Spleen (tissue), 11 donors: ENCODE measurements around the gene GALNT17. TPM values are rescaled to one million over a fixed set of nuclear protein-coding genes. Genes with fewer than 3 reads are reported as not detected.

ENCODE experiments used
- DNase-seq: peaks from one replicate; pipeline ENCODE4 v3.0.0-alpha.2; 2020
- H3K27ac ChIP-seq, 8 donors: fragments of 200-600 bp; sonication (generic) in 7 of 8; 1 replicate in 4 of 8; 2 replicates in 4 of 8; pipeline versions ENCODE4 v1.5.0 to v1.8.0; 2016 to 2021; ENCODE audit warnings: inconsistent platforms in 4 of 8, mild to moderate bottlenecking in 4 of 8, moderate library complexity in 1 of 8
- H3K27me3 ChIP-seq, 7 donors: fragments of 200-600 bp; sonication (generic) in 6 of 7; replicated peaks in 1 of 7; 1 replicate in 4 of 7; 2 replicates in 3 of 7; pipeline versions ENCODE4 v1.5.0 to v1.8.0; 2016 to 2021; ENCODE audit warnings: inconsistent platforms in 3 of 7, mild to moderate bottlenecking in 1 of 7
- H3K36me3 ChIP-seq, 6 donors: fragments of 200-600 bp; sonication (generic) in 5 of 6; 1 replicate in 4 of 6; 2 replicates in 2 of 6; pipeline versions ENCODE4 v1.5.0 to v1.8.0; 2016 to 2021; ENCODE audit warnings: inconsistent platforms in 2 of 6
- H3K4me1 ChIP-seq, 6 donors: fragments of 200-600 bp; sonication (generic) in 5 of 6; 1 replicate in 3 of 6; 2 replicates in 3 of 6; pipeline versions ENCODE4 v1.5.0 to v1.8.0; 2016 to 2021; ENCODE audit warnings: inconsistent platforms in 3 of 6
- H3K4me3 ChIP-seq, 8 donors: fragments of 200-600 bp; sonication (generic) in 7 of 8; 1 replicate in 4 of 8; 2 replicates in 4 of 8; pipeline versions ENCODE4 v1.5.0 to v1.8.0; 2016 to 2021; ENCODE audit warnings: inconsistent platforms in 4 of 8, mild to moderate bottlenecking in 4 of 8, moderate library complexity in 2 of 8
- H3K9me3 ChIP-seq, 8 donors: fragments of 200-600 bp; sonication (generic) in 7 of 8; 1 replicate in 4 of 8; 2 replicates in 4 of 8; pipeline versions ENCODE4 v1.5.0 to v1.8.0; 2016 to 2021; ENCODE audit warnings: inconsistent platforms in 4 of 8
- POLR2A ChIP-seq, 3 donors: fragments of 450-650 bp; IDR thresholded peaks; one replicate each; pipeline ENCODE4 v1.5.1; 2017; ENCODE audit warnings: antibody characterized with exemption in 3 of 3, mild to moderate bottlenecking in 1 of 3
- POLR2AphosphoS5 ChIP-seq, 3 donors: sonication (generic); formaldehyde crosslinking; IDR thresholded peaks; one replicate each; pipeline ENCODE4 v1.5.1; 2017; ENCODE audit warnings: antibody characterized with exemption in 3 of 3
- WGBS, 5 donors: extraction: QIAGEN DNeasy Blood & Tissue Kit in 3 of 5; methylation state at CpG; one replicate each; pipeline versions ENCODE4 v1.1.5 to v1.1.7; 2013 to 2018; 5-methylcytosine and 5-hydroxymethylcytosine counted together
- intact Hi-C: fragments of 100-400 bp; cut with DNase I; formaldehyde crosslinking; loops from one replicate; pipeline ENCODE4 v1.15.0; 2023; ENCODE audit warnings: low total_unique reads
- polyA plus RNA-seq, 3 donors: library from polyadenylated mRNA; stranded (reverse); fragments of 200-250 nt; gene quantifications; one replicate each; pipeline ENCODE4 v1.2.1, GENCODE V29; 2013
- total RNA-seq, 7 donors: library from RNA; depleted of rRNA in 3 of 7; stranded (reverse); fragments of >200 nt in 3 of 7; fragmentation: NEBNext Ultra II Directional in 4 of 7; extraction: Animal tissue kit (Norgen Biotek cat#: 25700) in 4 of 7; gene quantifications; one replicate each; pipeline versions ENCODE4 v1.1.0 to v1.2.1, GENCODE V29; 2016 to 2021
- TF ChIP-seq, protein P1 (sequence below), 11 experiments: fragments of 200-600 bp in 7 of 11; fragments of 450-650 bp in 4 of 11; sonication (generic) in 4 of 11; IDR thresholded peaks in 8 of 11; conservative IDR thresholded peaks in 3 of 11; 1 replicate in 7 of 11; 2 replicates in 4 of 11; pipeline versions ENCODE4 v1.4.0 to v1.8.0; 2016 to 2021; ENCODE audit warnings: antibody characterized with exemption in 11 of 11, inconsistent platforms in 4 of 11, mild to moderate bottlenecking in 1 of 11
- donor health status: healthy with polysubstance abuse.
- donor health status: DM: no; HTN: no; CAD: no; lungs with moderate emphysema.
- donor health status: DM: no; HTN: no; CAD: no.
- donor health status: Bipolar disorder and iron deficiency.
- donor health status: healthy.
- donor health status: DM: no; HTN: no; CAD: no.
- donor health status: DM: yes; HTN: yes; CAD: no.

The GALNT17 gene
- total and polyA plus RNA-seq, 10 donors, result 0.39 to 10.8 (median 3.1) TPM

DNA sequence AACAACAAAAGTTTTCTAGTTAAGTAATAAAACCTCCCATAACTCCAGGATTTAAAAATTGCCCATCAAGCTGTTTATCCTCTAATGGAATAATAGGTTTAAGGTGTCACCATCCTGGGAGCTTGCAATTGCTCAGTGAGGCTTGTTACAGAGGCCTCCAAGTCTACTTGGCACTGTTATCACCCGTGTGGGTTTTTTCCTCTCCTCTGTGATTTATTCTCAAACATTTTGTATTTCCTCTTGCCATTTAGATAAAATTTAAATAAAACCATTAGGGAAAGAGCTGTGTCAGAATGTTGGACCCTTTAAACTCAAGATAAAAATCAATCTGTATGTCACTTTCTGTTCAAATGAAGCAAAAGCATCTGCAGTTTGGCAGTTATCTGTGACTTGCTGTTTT lies 202.6 kb downstream of the GALNT17 start:
- peak overlapping the region in 1 of 8 donors; percentile 32 for H3K27ac ChIP-seq
- WGBS, 5 donors, result 2 to 21% (median 4%) methylated on average over 1 of the region's 1 CpG
- intact Hi-C loops, result no loop called here

DNA sequence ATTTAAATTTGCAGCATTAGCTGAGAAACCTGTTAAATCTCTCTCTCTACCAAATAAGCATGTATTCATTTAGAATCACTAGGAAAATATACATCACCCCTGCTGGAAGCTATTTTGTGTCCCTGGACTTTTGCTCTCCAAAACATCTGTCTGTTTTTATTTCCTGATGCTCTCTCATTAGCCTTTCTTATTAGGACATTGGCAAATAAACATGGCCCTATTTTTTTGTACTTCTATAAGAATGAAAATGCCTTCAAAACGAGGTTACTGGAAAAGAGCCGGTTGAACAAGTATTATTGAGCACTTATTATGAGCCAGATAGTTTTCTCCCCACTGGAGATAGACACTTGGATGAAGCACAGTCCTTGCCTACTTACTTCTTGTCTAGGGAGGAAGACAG lies 206.9 kb downstream of the GALNT17 start:
- WGBS, 5 donors, result 67 to 81% (median 76%) methylated on average over 2 of the region's 2 CpGs
- no peaks in the 10 kb centered on the region for H3K36me3 ChIP-seq
- no peak overlapping the region for H3K27ac ChIP-seq
- TF ChIP-seq POLR2AphosphoS5 (IDR thresholded peaks at IDR 0.05), result no peak
- TF ChIP-seq, protein P1, sequence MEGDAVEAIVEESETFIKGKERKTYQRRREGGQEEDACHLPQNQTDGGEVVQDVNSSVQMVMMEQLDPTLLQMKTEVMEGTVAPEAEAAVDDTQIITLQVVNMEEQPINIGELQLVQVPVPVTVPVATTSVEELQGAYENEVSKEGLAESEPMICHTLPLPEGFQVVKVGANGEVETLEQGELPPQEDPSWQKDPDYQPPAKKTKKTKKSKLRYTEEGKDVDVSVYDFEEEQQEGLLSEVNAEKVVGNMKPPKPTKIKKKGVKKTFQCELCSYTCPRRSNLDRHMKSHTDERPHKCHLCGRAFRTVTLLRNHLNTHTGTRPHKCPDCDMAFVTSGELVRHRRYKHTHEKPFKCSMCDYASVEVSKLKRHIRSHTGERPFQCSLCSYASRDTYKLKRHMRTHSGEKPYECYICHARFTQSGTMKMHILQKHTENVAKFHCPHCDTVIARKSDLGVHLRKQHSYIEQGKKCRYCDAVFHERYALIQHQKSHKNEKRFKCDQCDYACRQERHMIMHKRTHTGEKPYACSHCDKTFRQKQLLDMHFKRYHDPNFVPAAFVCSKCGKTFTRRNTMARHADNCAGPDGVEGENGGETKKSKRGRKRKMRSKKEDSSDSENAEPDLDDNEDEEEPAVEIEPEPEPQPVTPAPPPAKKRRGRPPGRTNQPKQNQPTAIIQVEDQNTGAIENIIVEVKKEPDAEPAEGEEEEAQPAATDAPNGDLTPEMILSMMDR (IDR thresholded peaks at IDR 0.05 in 8 of 11, conservative IDR thresholded peaks at IDR 0.05 in 3 of 11), result no peak
- no peak for TF ChIP-seq POLR2A (IDR thresholded peaks at IDR 0.05)
- H3K4me1 ChIP-seq, result peaks cover 0 to 5% (median 0%) of the 10 kb centered on the region in 6 donors
- H3K9me3 ChIP-seq, result peaks cover 0 to 64% (median 26%) of the 10 kb centered on the region in 8 donors
- H3K27me3 ChIP-seq, result no peaks in the 10 kb centered on the region
- intact Hi-C loops, result no loop called here
- H3K4me3 ChIP-seq, result no peak overlapping the region
- DNase-seq, result no peak

More for the DNA sequence above, 202.6 kb downstream of the GALNT17 start:
- Histone ChIP-seq H3K4me1 (peaks cover 0 to 6% (median 0%) of the 10 kb centered on the region in 6 donors), H3K36me3 (no peaks in the 10 kb centered on the region), H3K4me3 (no peak overlapping the region), H3K27me3 (no peaks in the 10 kb centered on the region), H3K9me3 (peaks cover 0 to 31% (median 3%) of the 10 kb centered on the region in 8 donors)
- no peak for DNase-seq
- TF ChIP-seq POLR2AphosphoS5 (IDR thresholded peaks at IDR 0.05) (no peak), POLR2A (IDR thresholded peaks at IDR 0.05) (no peak)
- TF ChIP-seq, protein P1 (IDR thresholded peaks at IDR 0.05 in 8 of 11, conservative IDR thresholded peaks at IDR 0.05 in 3 of 11), result no peak

DNA sequence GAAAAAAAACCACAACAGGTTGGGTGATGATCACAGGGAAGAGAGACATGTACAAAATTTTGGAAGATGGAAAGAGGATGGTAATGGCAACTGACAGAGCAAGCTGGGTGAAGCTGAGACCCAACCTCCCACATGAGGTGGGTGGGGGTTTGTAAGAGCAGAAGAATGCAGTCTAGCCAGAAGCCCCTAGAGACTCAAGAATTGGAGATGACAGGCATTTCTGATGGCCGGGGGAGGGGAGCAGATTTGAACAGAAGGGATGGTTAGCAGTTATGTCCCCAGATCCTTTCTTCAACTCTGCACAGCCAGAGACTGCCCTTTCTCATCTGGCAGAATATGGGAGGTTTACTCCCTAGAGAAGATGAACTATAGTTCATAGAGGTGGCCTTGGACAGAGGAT lies 208.0 kb downstream of the GALNT17 start:
- Histone ChIP-seq H3K27me3 (no peaks in the 10 kb centered on the region), H3K4me3 (no peak overlapping the region), H3K27ac (no peak overlapping the region), H3K36me3 (no peaks in the 10 kb centered on the region), H3K9me3 (peaks cover 5 to 75% (median 36%) of the 10 kb centered on the region in 8 donors), H3K4me1 (no peaks in the 10 kb centered on the region)
- intact Hi-C loops, result no loop called here
- no peak for TF ChIP-seq POLR2AphosphoS5 (IDR thresholded peaks at IDR 0.05)
- TF ChIP-seq POLR2A (IDR thresholded peaks at IDR 0.05), result no peak
- TF ChIP-seq, protein P1 (IDR thresholded peaks at IDR 0.05 in 8 of 11, conservative IDR thresholded peaks at IDR 0.05 in 3 of 11), result no peak
- 83 to 100% (median 92%) methylated on average over 1 of the region's 1 CpG for WGBS, 5 donors
- DNase-seq, result no peak

DNA sequence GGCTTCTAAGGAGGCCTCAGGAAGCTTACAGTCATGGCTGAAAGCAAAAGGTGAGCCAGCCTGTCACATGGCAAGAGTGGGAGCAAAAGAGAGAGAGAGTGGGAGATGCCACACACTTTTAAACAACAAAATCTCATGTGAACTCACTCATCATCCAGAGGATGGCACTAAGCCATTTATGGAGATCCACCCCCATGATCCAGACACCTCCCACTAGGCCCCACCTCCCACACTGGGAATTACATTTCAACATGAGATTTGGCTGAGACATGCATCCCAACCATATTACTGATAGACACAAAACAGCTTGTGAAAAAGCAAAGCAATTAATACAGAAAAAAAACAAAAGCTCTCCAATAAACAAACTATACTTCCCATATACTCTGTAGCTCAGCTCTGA lies 210.3 kb downstream of the GALNT17 start:
- no peak for DNase-seq
- intact Hi-C loops, result no loop called here
- no peaks in the 10 kb centered on the region for H3K36me3 ChIP-seq
- no peak for TF ChIP-seq POLR2A (IDR thresholded peaks at IDR 0.05)
- TF ChIP-seq POLR2AphosphoS5 (IDR thresholded peaks at IDR 0.05), result no peak
- TF ChIP-seq, protein P1 (IDR thresholded peaks at IDR 0.05 in 8 of 11, conservative IDR thresholded peaks at IDR 0.05 in 3 of 11), result no peak
- H3K27ac ChIP-seq, result no peak overlapping the region
- H3K27me3 ChIP-seq, result no peaks in the 10 kb centered on the region
- H3K9me3 ChIP-seq, result peaks cover 5 to 74% (median 39%) of the 10 kb centered on the region in 8 donors
- no peak overlapping the region for H3K4me3 ChIP-seq
- no peaks in the 10 kb centered on the region for H3K4me1 ChIP-seq
